HEK293 (cell line): ENCODE results near the gene SRGN.

ENCODE experiments used
- CTCF ChIA-PET: fragments of 350-600 bp; formaldehyde crosslinking; extraction: SDS; loops from one replicate; lab custom pipeline; 2021; ENCODE audit warnings: antibody characterized with exemption; lab: Yijun Ruan, JAX
- POLR2A ChIA-PET: fragments of 300-600 bp; formaldehyde crosslinking; extraction: SDS; loops from one replicate; lab custom pipeline; 2020; ENCODE audit warnings: antibody characterized with exemption, inconsistent platforms; lab: Yijun Ruan, JAX
- H3K27ac ChIP-seq: fragments of 200-500 bp; sonication (Bioruptor generic); 2 replicates; pipeline ENCODE4 v1.5.1; 2014; ENCODE audit warnings: low read depth, low read length, control low read depth, inconsistent platforms; ENCODE audit errors: extremely low read depth
- H3K36me3 ChIP-seq, 2 experiments: fragments of 200-500 bp in 1 of 2; sonication (Bioruptor generic) in 1 of 2; 1 replicate in 1 of 2; 2 replicates in 1 of 2; pipeline ENCODE4 v1.5.1; 2014 to 2017; ENCODE audit warnings: inconsistent platforms in 2 of 2, low read length in 2 of 2; ENCODE audit not compliant: control insufficient read depth in 2 of 2, insufficient read depth in 1 of 2
- H3K4me1 ChIP-seq: fragments of 200-500 bp; sonication (Bioruptor generic); 2 replicates; pipeline ENCODE4 v1.5.1; 2014; ENCODE audit warnings: mild to moderate bottlenecking, low read length, inconsistent platforms; ENCODE audit not compliant: control insufficient read depth, insufficient read depth
- H3K4me3 ChIP-seq: 2 replicates; pipeline ENCODE4 v1.5.1; 2011; ENCODE audit warnings: low read depth, mild to moderate bottlenecking, control low read depth, low read length, moderate library complexity
- H3K9me3 ChIP-seq: fragments of 200-500 bp; sonication (Bioruptor generic); 2 replicates; pipeline ENCODE4 v1.5.1; 2014; ENCODE audit warnings: low read depth, low read length, inconsistent platforms; ENCODE audit not compliant: control insufficient read depth, insufficient read depth
- GLI4 ChIP-seq: fragments of 450-650 bp; formaldehyde crosslinking; IDR thresholded peaks from 2 replicates; pipeline ENCODE4 v1.5.1; 2016; ENCODE audit warnings: missing biosample characterization, missing genetic modification characterization
- KLF8 ChIP-seq: fragments of 450-650 bp; formaldehyde crosslinking; IDR thresholded peaks from 2 replicates; pipeline ENCODE4 v1.5.1; 2016; ENCODE audit warnings: missing biosample characterization, missing genetic modification characterization
- MYNN ChIP-seq: fragments of 450-650 bp; formaldehyde crosslinking; IDR thresholded peaks from 2 replicates; pipeline ENCODE4 v1.5.1; 2016; ENCODE audit warnings: missing biosample characterization, missing genetic modification characterization, borderline replicate concordance
- PRDM2 ChIP-seq: fragments of 450-650 bp; formaldehyde crosslinking; IDR thresholded peaks from 2 replicates; pipeline ENCODE4 v1.5.1; 2016; ENCODE audit warnings: missing biosample characterization, missing genetic modification characterization, borderline replicate concordance
- YY2 ChIP-seq: fragments of 450-650 bp; formaldehyde crosslinking; IDR thresholded peaks from 2 replicates; pipeline ENCODE4 v1.5.1; 2016; ENCODE audit warnings: missing biosample characterization, missing genetic modification characterization
- ZBTB1 ChIP-seq: fragments of 450-650 bp; formaldehyde crosslinking; IDR thresholded peaks from 2 replicates; pipeline ENCODE4 v1.5.1; 2016; ENCODE audit warnings: missing biosample characterization, missing genetic modification characterization
- ZNF140 ChIP-seq: fragments of 450-650 bp; formaldehyde crosslinking; IDR thresholded peaks from 2 replicates; pipeline ENCODE4 v1.5.1; 2016; ENCODE audit warnings: missing biosample characterization, missing genetic modification characterization
- ZNF146 ChIP-seq: fragments of 450-650 bp; formaldehyde crosslinking; IDR thresholded peaks from 2 replicates; pipeline ENCODE4 v1.5.1; 2016; ENCODE audit warnings: missing biosample characterization, missing genetic modification characterization
- ZNF174 ChIP-seq: fragments of 450-650 bp; formaldehyde crosslinking; IDR thresholded peaks from 2 replicates; pipeline ENCODE4 v1.5.0; 2017; ENCODE audit warnings: missing biosample characterization, mild to moderate bottlenecking, missing genetic modification characterization
- ZNF341 ChIP-seq: fragments of 450-650 bp; formaldehyde crosslinking; IDR thresholded peaks from 2 replicates; pipeline ENCODE4; 2016; ENCODE audit warnings: low read depth, missing biosample characterization, missing genetic modification characterization
- ZNF423 ChIP-seq: fragments of 450-650 bp; formaldehyde crosslinking; IDR thresholded peaks from 2 replicates; pipeline ENCODE4 v1.5.1; 2016; ENCODE audit warnings: missing biosample characterization, missing genetic modification characterization
- ZNF544 ChIP-seq: fragments of 450-650 bp; formaldehyde crosslinking; IDR thresholded peaks from 2 replicates; pipeline ENCODE4 v1.5.0; 2017; ENCODE audit warnings: missing biosample characterization, missing genetic modification characterization
- ZNF558 ChIP-seq: fragments of 450-650 bp; formaldehyde crosslinking; IDR thresholded peaks from 2 replicates; pipeline ENCODE4 v1.5.1; 2016; ENCODE audit warnings: missing biosample characterization, missing genetic modification characterization
- ZSCAN30 ChIP-seq: fragments of 450-650 bp; IDR thresholded peaks from 2 replicates; pipeline ENCODE4 v1.5.1; 2018; ENCODE audit warnings: missing biosample characterization, mild to moderate bottlenecking, missing genetic modification characterization, moderate library complexity
- TF ChIP-seq, protein P1 (sequence below): fragments of 450-650 bp; formaldehyde crosslinking; IDR thresholded peaks from 2 replicates; pipeline ENCODE4 v1.5.1; 2017; ENCODE audit warnings: missing biosample characterization, missing genetic modification characterization
- TF ChIP-seq, protein P2 (sequence below): fragments of 450-650 bp; formaldehyde crosslinking; IDR thresholded peaks from 2 replicates; pipeline ENCODE4 v1.5.1; 2016; ENCODE audit warnings: missing biosample characterization, missing genetic modification characterization
- TF ChIP-seq, protein P3 (sequence below): fragments of 450-650 bp; formaldehyde crosslinking; IDR thresholded peaks from 2 replicates; pipeline ENCODE4 v1.5.1; 2016; ENCODE audit warnings: missing biosample characterization, missing genetic modification characterization
- TF ChIP-seq, protein P4 (sequence below): fragments of 450-650 bp; formaldehyde crosslinking; IDR thresholded peaks from 2 replicates; pipeline ENCODE4 v1.5.1; 2016; ENCODE audit warnings: missing biosample characterization, missing genetic modification characterization, borderline replicate concordance

Gene SRGN

GRCh38 chr10:69043931-69044531 lies 43.9 kb upstream of the SRGN start (continued):
- no peak for TF ChIP-seq PRDM2 (tag by site-specific recombination)
- TF ChIP-seq, protein P1, sequence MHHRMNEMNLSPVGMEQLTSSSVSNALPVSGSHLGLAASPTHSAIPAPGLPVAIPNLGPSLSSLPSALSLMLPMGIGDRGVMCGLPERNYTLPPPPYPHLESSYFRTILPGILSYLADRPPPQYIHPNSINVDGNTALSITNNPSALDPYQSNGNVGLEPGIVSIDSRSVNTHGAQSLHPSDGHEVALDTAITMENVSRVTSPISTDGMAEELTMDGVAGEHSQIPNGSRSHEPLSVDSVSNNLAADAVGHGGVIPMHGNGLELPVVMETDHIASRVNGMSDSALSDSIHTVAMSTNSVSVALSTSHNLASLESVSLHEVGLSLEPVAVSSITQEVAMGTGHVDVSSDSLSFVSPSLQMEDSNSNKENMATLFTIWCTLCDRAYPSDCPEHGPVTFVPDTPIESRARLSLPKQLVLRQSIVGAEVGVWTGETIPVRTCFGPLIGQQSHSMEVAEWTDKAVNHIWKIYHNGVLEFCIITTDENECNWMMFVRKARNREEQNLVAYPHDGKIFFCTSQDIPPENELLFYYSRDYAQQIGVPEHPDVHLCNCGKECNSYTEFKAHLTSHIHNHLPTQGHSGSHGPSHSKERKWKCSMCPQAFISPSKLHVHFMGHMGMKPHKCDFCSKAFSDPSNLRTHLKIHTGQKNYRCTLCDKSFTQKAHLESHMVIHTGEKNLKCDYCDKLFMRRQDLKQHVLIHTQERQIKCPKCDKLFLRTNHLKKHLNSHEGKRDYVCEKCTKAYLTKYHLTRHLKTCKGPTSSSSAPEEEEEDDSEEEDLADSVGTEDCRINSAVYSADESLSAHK, result no peak
- TF ChIP-seq ZBTB1 (tag by site-specific recombination), result no peak

DNA sequence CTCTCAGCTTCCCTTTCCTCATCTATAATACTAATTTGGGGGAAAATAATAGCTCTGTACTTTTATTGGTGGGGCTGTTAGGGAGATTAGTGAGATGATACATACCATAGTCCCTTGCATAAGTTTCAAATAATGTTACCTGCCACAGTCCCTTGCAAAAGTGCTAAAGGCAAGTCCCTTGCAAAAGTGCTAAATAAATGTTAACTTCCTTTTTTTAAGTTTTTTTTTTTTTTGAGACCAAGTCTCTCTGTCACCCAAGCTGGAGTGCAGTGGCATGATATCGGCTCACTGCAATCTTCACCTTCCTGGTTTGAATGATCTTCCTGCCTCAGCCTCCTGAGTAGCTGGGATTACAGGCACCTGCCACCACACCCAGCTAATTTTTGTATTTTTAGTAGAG lies 43.4 kb upstream of the SRGN start:
- H3K4me1 ChIP-seq, result no peaks in the 10 kb centered on the region
- no peak overlapping the region for H3K4me3 ChIP-seq
- POLR2A ChIA-PET, result no interaction called here
- CTCF ChIA-PET, result interaction anchor here (0.6 kb wide), 2 partner anchors 51 to 1342 kb away, joined by 4 to 5 read pairs; no protein-coding TSS in a partner anchor
- H3K36me3 ChIP-seq, result no peaks in the 10 kb centered on the region
- no peak overlapping the region for H3K27ac ChIP-seq
- H3K9me3 ChIP-seq, result no peaks in the 10 kb centered on the region
- TF ChIP-seq ZNF423 (no peak), MYNN (tag by site-specific recombination) (no peak), ZNF544 (no peak), ZSCAN30 (no peak), ZNF140 (tag by site-specific recombination) (no peak), ZNF146 (tag by site-specific recombination) (no peak), KLF8 (tag by site-specific recombination) (no peak), ZNF558 (tag by site-specific recombination) (no peak), ZNF341 (no peak), GLI4 (no peak), YY2 (tag by site-specific recombination) (no peak), ZNF174 (no peak)
- TF ChIP-seq, protein P2, sequence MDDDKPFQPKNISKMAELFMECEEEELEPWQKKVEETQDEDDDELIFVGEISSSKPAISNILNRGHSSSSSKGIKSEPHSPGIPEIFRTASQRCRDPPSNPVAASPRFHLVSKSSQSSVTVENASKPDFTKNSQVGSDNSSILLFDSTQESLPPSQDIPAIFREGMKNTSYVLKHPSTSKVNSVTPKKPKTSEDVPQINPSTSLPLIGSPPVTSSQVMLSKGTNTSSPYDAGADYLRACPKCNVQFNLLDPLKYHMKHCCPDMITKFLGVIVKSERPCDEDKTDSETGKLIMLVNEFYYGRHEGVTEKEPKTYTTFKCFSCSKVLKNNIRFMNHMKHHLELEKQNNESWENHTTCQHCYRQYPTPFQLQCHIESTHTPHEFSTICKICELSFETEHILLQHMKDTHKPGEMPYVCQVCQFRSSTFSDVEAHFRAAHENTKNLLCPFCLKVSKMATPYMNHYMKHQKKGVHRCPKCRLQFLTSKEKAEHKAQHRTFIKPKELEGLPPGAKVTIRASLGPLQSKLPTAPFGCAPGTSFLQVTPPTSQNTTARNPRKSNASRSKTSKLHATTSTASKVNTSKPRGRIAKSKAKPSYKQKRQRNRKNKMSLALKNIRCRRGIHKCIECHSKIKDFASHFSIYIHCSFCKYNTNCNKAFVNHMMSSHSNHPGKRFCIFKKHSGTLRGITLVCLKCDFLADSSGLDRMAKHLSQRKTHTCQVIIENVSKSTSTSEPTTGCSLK (tag by site-specific recombination), result no peak
- TF ChIP-seq, protein P3, sequence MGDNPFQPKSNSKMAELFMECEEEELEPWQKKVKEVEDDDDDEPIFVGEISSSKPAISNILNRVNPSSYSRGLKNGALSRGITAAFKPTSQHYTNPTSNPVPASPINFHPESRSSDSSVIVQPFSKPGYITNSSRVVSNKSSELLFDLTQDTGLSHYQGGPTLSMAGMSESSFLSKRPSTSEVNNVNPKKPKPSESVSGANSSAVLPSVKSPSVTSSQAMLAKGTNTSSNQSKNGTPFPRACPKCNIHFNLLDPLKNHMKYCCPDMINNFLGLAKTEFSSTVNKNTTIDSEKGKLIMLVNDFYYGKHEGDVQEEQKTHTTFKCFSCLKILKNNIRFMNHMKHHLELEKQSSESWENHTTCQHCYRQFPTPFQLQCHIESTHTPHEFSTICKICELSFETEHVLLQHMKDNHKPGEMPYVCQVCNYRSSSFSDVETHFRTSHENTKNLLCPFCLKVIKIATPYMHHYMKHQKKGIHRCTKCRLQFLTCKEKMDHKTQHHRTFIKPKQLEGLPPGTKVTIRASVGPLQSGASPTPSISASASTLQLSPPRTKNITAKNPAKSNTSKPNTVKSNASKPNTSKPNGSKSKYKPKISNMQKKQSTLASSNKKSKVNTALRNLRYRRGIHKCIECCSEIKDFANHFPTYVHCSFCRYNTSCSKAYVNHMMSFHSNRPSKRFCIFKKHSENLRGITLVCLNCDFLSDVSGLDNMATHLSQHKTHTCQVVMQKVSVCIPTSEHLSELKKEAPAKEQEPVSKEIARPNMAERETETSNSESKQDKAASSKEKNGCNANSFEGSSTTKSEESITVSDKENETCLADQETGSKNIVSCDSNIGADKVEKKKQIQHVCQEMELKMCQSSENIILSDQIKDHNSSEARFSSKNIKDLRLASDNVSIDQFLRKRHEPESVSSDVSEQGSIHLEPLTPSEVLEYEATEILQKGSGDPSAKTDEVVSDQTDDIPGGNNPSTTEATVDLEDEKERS, result no peak
- TF ChIP-seq, protein P4, sequence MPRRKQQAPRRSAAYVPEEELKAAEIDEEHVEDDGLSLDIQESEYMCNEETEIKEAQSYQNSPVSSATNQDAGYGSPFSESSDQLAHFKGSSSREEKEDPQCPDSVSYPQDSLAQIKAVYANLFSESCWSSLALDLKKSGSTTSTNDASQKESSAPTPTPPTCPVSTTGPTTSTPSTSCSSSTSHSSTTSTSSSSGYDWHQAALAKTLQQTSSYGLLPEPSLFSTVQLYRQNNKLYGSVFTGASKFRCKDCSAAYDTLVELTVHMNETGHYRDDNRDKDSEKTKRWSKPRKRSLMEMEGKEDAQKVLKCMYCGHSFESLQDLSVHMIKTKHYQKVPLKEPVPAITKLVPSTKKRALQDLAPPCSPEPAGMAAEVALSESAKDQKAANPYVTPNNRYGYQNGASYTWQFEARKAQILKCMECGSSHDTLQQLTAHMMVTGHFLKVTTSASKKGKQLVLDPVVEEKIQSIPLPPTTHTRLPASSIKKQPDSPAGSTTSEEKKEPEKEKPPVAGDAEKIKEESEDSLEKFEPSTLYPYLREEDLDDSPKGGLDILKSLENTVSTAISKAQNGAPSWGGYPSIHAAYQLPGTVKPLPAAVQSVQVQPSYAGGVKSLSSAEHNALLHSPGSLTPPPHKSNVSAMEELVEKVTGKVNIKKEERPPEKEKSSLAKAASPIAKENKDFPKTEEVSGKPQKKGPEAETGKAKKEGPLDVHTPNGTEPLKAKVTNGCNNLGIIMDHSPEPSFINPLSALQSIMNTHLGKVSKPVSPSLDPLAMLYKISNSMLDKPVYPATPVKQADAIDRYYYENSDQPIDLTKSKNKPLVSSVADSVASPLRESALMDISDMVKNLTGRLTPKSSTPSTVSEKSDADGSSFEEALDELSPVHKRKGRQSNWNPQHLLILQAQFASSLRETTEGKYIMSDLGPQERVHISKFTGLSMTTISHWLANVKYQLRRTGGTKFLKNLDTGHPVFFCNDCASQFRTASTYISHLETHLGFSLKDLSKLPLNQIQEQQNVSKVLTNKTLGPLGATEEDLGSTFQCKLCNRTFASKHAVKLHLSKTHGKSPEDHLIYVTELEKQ, result no peak
